A549 treated with AZD9567 at 1 μM for 4 hours (cell line): ENCODE data around the gene GINS1. TPM values are rescaled to one million over a fixed set of nuclear protein-coding genes. Genes with fewer than 3 reads are reported as not detected.

ENCODE experiments used
- total RNA-seq: library from RNA; stranded (reverse); fragments of 200-300 nt; extraction: Qiagen RNA extraction; gene quantifications from 5 replicates; pipeline ENCODE4 v1.2.3, GENCODE V29; 2022; ENCODE audit not compliant: insufficient read depth

Gene GINS1
- total RNA-seq: 27.6 to 35.7 TPM (median 32.4 TPM) in 5 replicates

GRCh38 chr20:25407311-25408169, at the start of gene GINS1:
TSS of gene GINS1 (plus strand) at chr20:25407673. CDS start at chr20:25407821, 148 bp downstream.

GRCh38 chr20:25390538-25391528, 16.6 kb upstream of the GINS1 start, which contains the start of gene ABHD12:
TSS of gene ABHD12 (minus strand) at chr20:25390835. CDS start at chr20:25390703, 132 bp downstream.

Other genes starting within 250 kb of the GINS1 start
- gene ENTPD6, start 212.0 kb upstream of the GINS1 start, total RNA-seq: 157 to 186 TPM (median 164 TPM) in 5 replicates
- gene PYGB, start 159.6 kb upstream of the GINS1 start, total RNA-seq: 282 to 375 TPM (median 345 TPM) in 5 replicates
- gene ABHD12, start 16.8 kb upstream of the GINS1 start, total RNA-seq: 99.0 to 138 TPM (median 128 TPM) in 5 replicates
- gene NINL, start 177.9 kb downstream of the GINS1 start, total RNA-seq: 13.4 to 15.8 TPM (median 14.8 TPM) in 5 replicates
- 7.6 to 9.6 TPM (median 8.2 TPM) in 5 replicates for gene NANP, start 216.3 kb downstream of the GINS1 start, total RNA-seq